ENCODE data around the gene ALDH3B1.

DNA sequence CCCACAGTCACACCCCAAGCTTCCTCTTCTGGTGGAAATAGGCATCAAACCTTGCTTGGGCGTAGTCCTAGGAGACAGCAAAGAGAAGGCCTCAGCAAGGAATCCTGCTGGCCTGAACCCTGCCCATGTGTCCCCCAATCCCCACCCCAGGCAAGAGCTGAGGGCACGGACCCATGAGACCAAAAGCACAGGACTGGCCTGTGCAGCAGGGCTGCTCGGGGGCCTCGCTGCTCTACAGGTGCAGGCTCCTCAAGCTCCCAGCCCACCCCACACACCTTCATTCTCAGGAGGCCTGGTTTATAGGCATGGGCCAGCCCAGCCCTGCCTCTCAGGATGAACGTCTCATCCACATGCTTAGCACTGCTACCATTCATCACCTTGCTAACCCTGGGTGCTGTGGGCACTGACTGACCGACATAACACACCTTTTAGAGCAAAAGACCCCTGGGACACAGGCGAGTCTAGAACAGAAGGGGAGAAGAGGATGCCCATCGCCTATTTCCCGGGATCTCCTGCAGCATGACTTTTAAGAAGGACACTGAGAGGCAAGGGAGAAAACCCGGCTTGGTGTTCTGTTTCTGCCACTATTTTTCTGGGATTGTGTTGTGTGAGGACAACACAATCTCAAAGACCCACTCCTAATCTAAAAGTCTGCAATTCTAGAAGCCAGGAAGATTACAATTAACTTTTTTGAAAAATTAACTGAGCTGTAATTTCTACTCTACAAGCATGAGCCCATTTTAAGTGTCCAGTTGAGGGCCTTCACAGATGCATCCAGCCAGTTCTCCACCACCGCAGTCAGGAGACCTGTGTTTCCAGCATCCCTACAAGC is 44.1 kb downstream of the ALDH3B1 start:
- TF ChIP-seq, protein P1, sequence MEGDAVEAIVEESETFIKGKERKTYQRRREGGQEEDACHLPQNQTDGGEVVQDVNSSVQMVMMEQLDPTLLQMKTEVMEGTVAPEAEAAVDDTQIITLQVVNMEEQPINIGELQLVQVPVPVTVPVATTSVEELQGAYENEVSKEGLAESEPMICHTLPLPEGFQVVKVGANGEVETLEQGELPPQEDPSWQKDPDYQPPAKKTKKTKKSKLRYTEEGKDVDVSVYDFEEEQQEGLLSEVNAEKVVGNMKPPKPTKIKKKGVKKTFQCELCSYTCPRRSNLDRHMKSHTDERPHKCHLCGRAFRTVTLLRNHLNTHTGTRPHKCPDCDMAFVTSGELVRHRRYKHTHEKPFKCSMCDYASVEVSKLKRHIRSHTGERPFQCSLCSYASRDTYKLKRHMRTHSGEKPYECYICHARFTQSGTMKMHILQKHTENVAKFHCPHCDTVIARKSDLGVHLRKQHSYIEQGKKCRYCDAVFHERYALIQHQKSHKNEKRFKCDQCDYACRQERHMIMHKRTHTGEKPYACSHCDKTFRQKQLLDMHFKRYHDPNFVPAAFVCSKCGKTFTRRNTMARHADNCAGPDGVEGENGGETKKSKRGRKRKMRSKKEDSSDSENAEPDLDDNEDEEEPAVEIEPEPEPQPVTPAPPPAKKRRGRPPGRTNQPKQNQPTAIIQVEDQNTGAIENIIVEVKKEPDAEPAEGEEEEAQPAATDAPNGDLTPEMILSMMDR (IDR thresholded peaks at IDR 0.05): no peak
- TF ChIP-seq POLR2A (IDR thresholded peaks at IDR 0.05): no peak
